Neuron (in vitro differentiated cells): ENCODE measurements around the gene VPS54.

Experiments used
- H2AFZ ChIP-seq: one replicate; pipeline ENCODE4 v1.6.1; 2013; ENCODE audit warnings: low read depth, mild to moderate bottlenecking, inconsistent platforms, low read length, moderate library complexity
- H3K27me3 ChIP-seq: one replicate; pipeline ENCODE4 v1.6.1; 2013; ENCODE audit warnings: low read length; ENCODE audit not compliant: insufficient read depth
- H3K36me3 ChIP-seq: one replicate; pipeline ENCODE4 v1.6.1; 2013; ENCODE audit warnings: low read length; ENCODE audit not compliant: insufficient read depth
- H3K4me1 ChIP-seq: one replicate; pipeline ENCODE4 v1.6.1; 2013; ENCODE audit warnings: low read length; ENCODE audit not compliant: insufficient read depth
- H3K4me3 ChIP-seq: 2 replicates; pipeline ENCODE4 v1.5.1; 2013; ENCODE audit warnings: mild to moderate bottlenecking, low read length, moderate library complexity
- H3K9me3 ChIP-seq: one replicate; pipeline ENCODE4 v1.6.1; 2013; ENCODE audit warnings: low read length

The VPS54 gene

GRCh38 chr2:63899639-63900038 is 119.6 kb downstream of the VPS54 start:
- H3K36me3 ChIP-seq, result peaks cover 40% of the 10 kb centered on the region
- no peak overlapping the region for H2AFZ ChIP-seq
- H3K4me3 ChIP-seq, result no peak overlapping the region
- no peaks in the 10 kb centered on the region for H3K27me3 ChIP-seq
- H3K9me3 ChIP-seq, result peaks cover 11% of the 10 kb centered on the region
- no peaks in the 10 kb centered on the region for H3K4me1 ChIP-seq

GRCh38 chr2:63898839-63899238 is 120.4 kb downstream of the VPS54 start:
- H2AFZ ChIP-seq, result no peak overlapping the region
- no peaks in the 10 kb centered on the region for H3K4me1 ChIP-seq
- H3K4me3 ChIP-seq, result no peak overlapping the region
- H3K27me3 ChIP-seq, result no peaks in the 10 kb centered on the region
- H3K36me3 ChIP-seq, result peaks cover 45% of the 10 kb centered on the region
- H3K9me3 ChIP-seq, result peaks cover 11% of the 10 kb centered on the region

GRCh38 chr2:63894167-63894566 is 125.1 kb downstream of the VPS54 start:
- H3K27me3 ChIP-seq, result no peaks in the 10 kb centered on the region
- no peak overlapping the region for H2AFZ ChIP-seq
- no peaks in the 10 kb centered on the region for H3K4me1 ChIP-seq
- H3K36me3 ChIP-seq, result peaks cover 74% of the 10 kb centered on the region
- no peak overlapping the region for H3K4me3 ChIP-seq
- no peaks in the 10 kb centered on the region for H3K9me3 ChIP-seq

DNA sequence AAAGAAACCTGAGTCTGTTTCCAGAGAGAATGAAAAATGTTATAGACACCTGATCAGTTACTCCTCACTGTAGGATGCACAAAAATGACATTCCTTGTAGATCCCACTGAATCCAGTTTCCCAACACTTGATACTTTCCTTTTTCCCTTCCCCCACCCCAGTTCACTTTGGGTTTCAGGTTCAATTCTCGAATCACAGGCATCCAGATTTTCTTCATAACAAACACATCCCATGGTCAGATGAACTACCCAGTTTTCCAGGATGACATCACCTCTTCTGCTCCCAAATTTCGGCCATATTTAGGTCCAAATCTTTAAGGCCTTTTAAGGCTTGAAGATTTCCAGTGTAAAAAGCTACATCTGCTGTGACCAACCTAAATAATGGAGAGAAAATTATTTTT is 126.1 kb downstream of the VPS54 start:
- Histone ChIP-seq H3K27me3 (no peaks in the 10 kb centered on the region), H2AFZ (no peak overlapping the region), H3K9me3 (no peaks in the 10 kb centered on the region), H3K4me1 (no peaks in the 10 kb centered on the region), H3K4me3 (no peak overlapping the region), H3K36me3 (peaks cover 70% of the 10 kb centered on the region)

DNA sequence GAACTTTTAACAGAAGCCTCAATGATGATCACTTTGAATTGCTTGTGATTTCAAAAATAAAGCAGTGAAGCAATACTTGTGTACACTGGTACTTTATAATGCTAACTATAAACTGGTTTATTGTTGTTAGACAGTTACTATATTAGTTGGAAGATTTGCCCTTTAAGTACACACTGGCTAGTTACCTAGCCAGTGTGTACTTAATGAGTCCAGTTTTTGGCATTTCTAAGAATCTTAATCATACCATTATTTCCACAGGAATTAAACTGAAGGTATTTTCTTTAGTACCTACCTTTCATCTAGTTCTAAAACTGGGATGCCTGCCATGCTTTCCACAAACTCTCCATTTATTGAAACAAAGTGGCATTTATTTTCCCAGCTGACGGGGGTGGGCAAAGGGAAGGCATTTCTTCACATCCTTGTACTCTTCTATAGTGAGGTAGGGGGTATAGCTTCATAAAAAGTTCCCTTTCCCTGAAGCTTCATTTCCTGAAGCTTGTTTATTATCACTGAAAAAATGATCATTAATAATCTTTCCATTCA is 127.7 kb downstream of the VPS54 start:
- Histone ChIP-seq H2AFZ (no peak overlapping the region), H3K27me3 (no peaks in the 10 kb centered on the region), H3K4me3 (no peak overlapping the region), H3K36me3 (peaks cover 81% of the 10 kb centered on the region), H3K4me1 (no peaks in the 10 kb centered on the region), H3K9me3 (no peaks in the 10 kb centered on the region)

DNA sequence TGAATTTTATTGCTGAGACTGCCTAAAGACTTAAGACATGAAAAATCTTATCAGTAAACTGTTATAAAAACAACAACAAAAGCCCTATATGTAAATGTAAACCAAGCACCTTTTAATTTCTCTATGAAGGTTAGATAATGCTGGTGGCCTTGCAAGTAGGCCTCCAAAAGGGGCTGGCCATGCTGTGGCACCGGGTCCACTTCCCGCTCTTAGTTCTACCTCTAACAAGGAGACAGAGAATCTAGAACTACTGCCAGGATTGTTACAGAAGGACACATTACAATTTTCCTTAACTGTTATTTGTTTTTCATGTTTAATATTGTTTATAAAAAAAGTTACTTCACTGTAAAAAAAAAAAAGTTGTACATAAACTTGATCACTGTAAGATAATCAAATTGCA is 128.6 kb downstream of the VPS54 start:
- H3K36me3 ChIP-seq, result peaks cover 83% of the 10 kb centered on the region
- H3K4me1 ChIP-seq, result no peaks in the 10 kb centered on the region
- H2AFZ ChIP-seq, result no peak overlapping the region
- no peaks in the 10 kb centered on the region for H3K27me3 ChIP-seq
- no peaks in the 10 kb centered on the region for H3K9me3 ChIP-seq
- H3K4me3 ChIP-seq, result no peak overlapping the region

- Histone ChIP-seq H3K36me3 (peaks cover 91% of the 10 kb centered on the region), H2AFZ (no peak overlapping the region), H3K9me3 (no peaks in the 10 kb centered on the region), H3K4me3 (no peak overlapping the region), H3K4me1 (no peaks in the 10 kb centered on the region), H3K27me3 (no peaks in the 10 kb centered on the region)
Measured at GRCh38 chr2:63888490-63889402, 130.5 kb downstream of the VPS54 start.

GRCh38 chr2:63888053-63888452 is 131.2 kb downstream of the VPS54 start:
- no peaks in the 10 kb centered on the region for H3K27me3 ChIP-seq
- no peak overlapping the region for H3K4me3 ChIP-seq
- no peaks in the 10 kb centered on the region for H3K4me1 ChIP-seq
- H2AFZ ChIP-seq, result no peak overlapping the region
- H3K36me3 ChIP-seq, result peaks cover 91% of the 10 kb centered on the region
- no peaks in the 10 kb centered on the region for H3K9me3 ChIP-seq

- peaks cover 85% of the 10 kb centered on the region for H3K36me3 ChIP-seq
- no peaks in the 10 kb centered on the region for H3K4me1 ChIP-seq
- H3K4me3 ChIP-seq, result no peak overlapping the region
- H3K9me3 ChIP-seq, result no peaks in the 10 kb centered on the region
- H2AFZ ChIP-seq, result no peak overlapping the region
- no peaks in the 10 kb centered on the region for H3K27me3 ChIP-seq
Measured at GRCh38 chr2:63886445-63886844, 132.8 kb downstream of the VPS54 start.

DNA sequence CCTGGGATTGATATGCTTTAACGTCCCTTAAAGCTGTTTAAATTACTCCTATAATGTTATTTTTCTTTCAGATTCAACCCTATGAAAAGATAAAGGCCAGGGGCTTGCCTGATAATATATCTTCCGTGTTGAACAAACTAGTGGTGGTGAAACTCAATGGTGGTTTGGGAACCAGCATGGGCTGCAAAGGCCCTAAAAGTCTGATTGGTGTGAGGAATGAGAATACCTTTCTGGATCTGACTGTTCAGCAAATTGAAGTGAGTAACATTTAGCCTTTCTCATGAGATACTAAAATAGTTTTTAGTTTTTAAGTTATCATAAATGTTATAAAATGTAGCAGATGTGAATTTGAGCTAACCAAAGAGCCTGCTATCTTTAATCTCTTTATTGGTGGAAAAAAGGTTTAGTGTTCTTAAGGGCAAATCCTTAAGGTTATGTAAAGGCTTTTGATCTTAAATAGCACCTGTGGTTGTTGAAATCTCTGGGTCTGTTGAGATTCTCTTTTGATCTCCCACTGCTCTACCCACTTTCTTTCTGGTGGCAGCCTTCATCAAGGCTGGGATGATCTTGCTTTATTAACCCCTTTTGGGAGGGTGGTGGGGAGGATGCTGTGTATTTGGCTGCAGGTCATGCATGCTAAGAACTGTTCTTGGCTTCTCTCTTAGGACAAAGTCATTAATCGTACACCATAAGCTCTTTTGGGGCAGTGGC is 136.7 kb downstream of the VPS54 start:
- no peaks in the 10 kb centered on the region for H3K9me3 ChIP-seq
- H3K4me3 ChIP-seq, result no peak overlapping the region
- no peaks in the 10 kb centered on the region for H3K27me3 ChIP-seq
- H3K36me3 ChIP-seq, result peaks cover 51% of the 10 kb centered on the region
- no peak overlapping the region for H2AFZ ChIP-seq
- H3K4me1 ChIP-seq, result peaks cover 8% of the 10 kb centered on the region

DNA sequence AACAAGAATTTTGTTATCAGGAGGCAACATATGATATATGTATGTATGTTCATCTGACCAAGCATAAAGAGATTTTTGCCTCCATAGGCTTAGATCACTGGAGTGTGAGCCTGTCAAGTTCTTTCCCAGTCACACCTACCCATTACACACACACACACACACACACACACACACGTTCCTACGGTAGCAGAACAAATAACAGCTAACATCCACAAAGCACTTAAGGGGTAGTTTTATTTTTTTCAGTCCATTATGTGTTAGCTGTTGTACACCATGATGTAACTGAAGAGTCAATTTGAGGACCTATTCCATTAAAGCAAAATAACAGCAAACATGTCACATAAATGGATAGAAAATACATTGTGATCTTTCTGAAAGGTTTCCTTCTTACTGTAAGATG is 138.0 kb downstream of the VPS54 start:
- Histone ChIP-seq H2AFZ (no peak overlapping the region), H3K27me3 (no peaks in the 10 kb centered on the region), H3K4me1 (peaks cover 8% of the 10 kb centered on the region), H3K36me3 (peaks cover 38% of the 10 kb centered on the region), H3K4me3 (no peak overlapping the region), H3K9me3 (no peaks in the 10 kb centered on the region)

DNA sequence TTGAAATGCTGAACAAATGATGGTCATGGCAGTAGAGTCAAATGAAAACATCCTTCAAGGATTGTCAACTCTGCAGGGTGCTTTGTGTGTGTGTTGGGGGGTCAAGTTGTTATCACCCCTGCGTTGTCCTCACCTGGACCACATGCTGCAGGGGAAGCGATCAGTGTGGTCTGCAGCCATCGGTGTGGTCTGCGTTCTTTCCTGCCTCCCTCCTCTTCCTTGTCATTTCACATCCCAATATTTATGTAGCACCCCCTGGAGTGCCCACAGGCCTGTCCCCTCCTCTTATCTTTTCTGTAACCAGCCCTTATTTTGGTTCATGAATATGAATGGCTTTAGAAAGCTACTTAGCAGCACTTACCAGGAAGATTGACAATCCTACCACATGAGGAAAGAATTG is 138.6 kb downstream of the VPS54 start:
- no peaks in the 10 kb centered on the region for H3K27me3 ChIP-seq

GRCh38 chr2:63879876-63880433 is 139.3 kb downstream of the VPS54 start:
- Histone ChIP-seq H3K4me1 (peaks cover 8% of the 10 kb centered on the region), H3K36me3 (peaks cover 30% of the 10 kb centered on the region), H2AFZ (no peak overlapping the region), H3K4me3 (no peak overlapping the region), H3K9me3 (no peaks in the 10 kb centered on the region), H3K27me3 (no peaks in the 10 kb centered on the region)

More for the DNA sequence above, 138.6 kb downstream of the VPS54 start:
- Histone ChIP-seq H3K36me3 (peaks cover 34% of the 10 kb centered on the region), H3K9me3 (no peaks in the 10 kb centered on the region), H3K4me3 (no peak overlapping the region), H3K4me1 (peaks cover 8% of the 10 kb centered on the region), H2AFZ (no peak overlapping the region)
